Prostate gland (tissue), 2 donors: Measurements from ENCODE around the gene GEMIN7.

ENCODE experiments used
- POLR2A ChIP-seq: fragments of 450-650 bp; IDR thresholded peaks from one replicate; pipeline ENCODE4 v1.6.1; 2016; ENCODE audit warnings: antibody characterized with exemption, mild to moderate bottlenecking
- POLR2AphosphoS5 ChIP-seq: sonication (generic); formaldehyde crosslinking; IDR thresholded peaks from one replicate; pipeline ENCODE4 v1.6.1; 2017; ENCODE audit warnings: antibody characterized with exemption
- TF ChIP-seq, protein P1 (sequence below), 4 experiments: fragments of 200-600 bp in 2 of 4; fragments of 450-650 bp in 2 of 4; sonication (generic) in 2 of 4; IDR thresholded peaks; 1 replicate in 3 of 4; 2 replicates in 1 of 4; pipeline ENCODE4 v1.5.1; 2016 to 2019; ENCODE audit warnings: antibody characterized with exemption in 4 of 4, mild to moderate bottlenecking in 2 of 4, moderate library complexity in 2 of 4

- TF ChIP-seq, protein P1, sequence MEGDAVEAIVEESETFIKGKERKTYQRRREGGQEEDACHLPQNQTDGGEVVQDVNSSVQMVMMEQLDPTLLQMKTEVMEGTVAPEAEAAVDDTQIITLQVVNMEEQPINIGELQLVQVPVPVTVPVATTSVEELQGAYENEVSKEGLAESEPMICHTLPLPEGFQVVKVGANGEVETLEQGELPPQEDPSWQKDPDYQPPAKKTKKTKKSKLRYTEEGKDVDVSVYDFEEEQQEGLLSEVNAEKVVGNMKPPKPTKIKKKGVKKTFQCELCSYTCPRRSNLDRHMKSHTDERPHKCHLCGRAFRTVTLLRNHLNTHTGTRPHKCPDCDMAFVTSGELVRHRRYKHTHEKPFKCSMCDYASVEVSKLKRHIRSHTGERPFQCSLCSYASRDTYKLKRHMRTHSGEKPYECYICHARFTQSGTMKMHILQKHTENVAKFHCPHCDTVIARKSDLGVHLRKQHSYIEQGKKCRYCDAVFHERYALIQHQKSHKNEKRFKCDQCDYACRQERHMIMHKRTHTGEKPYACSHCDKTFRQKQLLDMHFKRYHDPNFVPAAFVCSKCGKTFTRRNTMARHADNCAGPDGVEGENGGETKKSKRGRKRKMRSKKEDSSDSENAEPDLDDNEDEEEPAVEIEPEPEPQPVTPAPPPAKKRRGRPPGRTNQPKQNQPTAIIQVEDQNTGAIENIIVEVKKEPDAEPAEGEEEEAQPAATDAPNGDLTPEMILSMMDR (IDR thresholded peaks at IDR 0.05): no peak
- TF ChIP-seq POLR2AphosphoS5 (no peak), POLR2A (no peak)
These were observed 60.5 kb downstream of the GEMIN7 start for GRCh38 chr19:45139286-45140143.
